GM12892 (cell line): ENCODE measurements around the gene LZTR1.

Source experiments
- POLR2A ChIP-seq: IDR thresholded peaks from 2 replicates; pipeline ENCODE4 v1.6.1; 2011; ENCODE audit warnings: low read depth, low read length, control low read depth
- TAF1 ChIP-seq: IDR thresholded peaks from 2 replicates; pipeline ENCODE4 v1.6.1; 2011; ENCODE audit warnings: low read depth, mild to moderate bottlenecking, control low read depth, low read length, borderline replicate concordance

- no peak for TF ChIP-seq POLR2A
- no peak for TF ChIP-seq TAF1
Observed at GRCh38 chr22:20965888-20966855, 15.9 kb upstream of the LZTR1 start.
